Liver (tissue), 9 donors: Measurements from ENCODE around the gene PRR23E. TPM values are rescaled to one million over a fixed set of nuclear protein-coding genes. Genes with fewer than 3 reads are reported as not detected.

Source experiments
- DNase-seq: peaks from one replicate; pipeline ENCODE4 v3.0.0-alpha.2; 2017; ENCODE audit warnings: low spot score
- H3K27ac ChIP-seq, 2 donors: one replicate each; pipeline ENCODE4 v1.7.0; 2013; ENCODE audit warnings: inconsistent platforms in 2 of 2, low read length in 2 of 2, control low read depth in 1 of 2, low read depth in 1 of 2, mild to moderate bottlenecking in 1 of 2
- H3K27me3 ChIP-seq, 4 donors: one replicate each; pipeline versions ENCODE4 v1.6.1 to v1.7.0; 2013; ENCODE audit warnings: low read length in 3 of 4, inconsistent platforms in 1 of 4, mild to moderate bottlenecking in 1 of 4, moderate library complexity in 1 of 4; ENCODE audit not compliant: control insufficient read depth in 4 of 4, insufficient read depth in 4 of 4
- H3K36me3 ChIP-seq, 4 donors: one replicate each; pipeline versions ENCODE4 v1.6.1 to v1.7.0; 2013; ENCODE audit warnings: low read length in 3 of 4, mild to moderate bottlenecking in 3 of 4, low read depth in 1 of 4, moderate library complexity in 1 of 4; ENCODE audit not compliant: control insufficient read depth in 4 of 4, insufficient read depth in 3 of 4
- H3K4me1 ChIP-seq, 4 donors: one replicate each; pipeline versions ENCODE4 v1.6.1 to v1.7.0; 2013; ENCODE audit warnings: low read length in 3 of 4, mild to moderate bottlenecking in 3 of 4, moderate library complexity in 1 of 4; ENCODE audit not compliant: control insufficient read depth in 4 of 4, insufficient read depth in 4 of 4
- H3K4me3 ChIP-seq, 3 donors: one replicate each; pipeline versions ENCODE4 v1.6.1 to v1.7.0; 2013; ENCODE audit warnings: low read length in 3 of 3, control low read depth in 1 of 3, low read depth in 1 of 3, mild to moderate bottlenecking in 1 of 3
- H3K9ac ChIP-seq, 2 donors: one replicate each; pipeline ENCODE4 v1.7.0; 2013; ENCODE audit warnings: low read length in 2 of 2, mild to moderate bottlenecking in 2 of 2, moderate library complexity in 2 of 2, control low read depth in 1 of 2, low read depth in 1 of 2
- H3K9me3 ChIP-seq, 4 donors: one replicate each; pipeline versions ENCODE4 v1.6.1 to v1.7.0; 2013; ENCODE audit warnings: low read length in 3 of 4; ENCODE audit not compliant: control insufficient read depth in 4 of 4
- EGR1 ChIP-seq, 2 donors: IDR thresholded peaks; 2 replicates each; pipeline ENCODE4 v1.6.1; 2016 to 2018; ENCODE audit warnings: antibody characterized with exemption in 2 of 2, low read depth in 2 of 2
- FOXA1 ChIP-seq: IDR thresholded peaks from 2 replicates; pipeline ENCODE4 v1.6.1; 2016; ENCODE audit warnings: antibody characterized with exemption
- FOXA2 ChIP-seq: IDR thresholded peaks from 2 replicates; pipeline ENCODE4 v1.6.1; 2016; ENCODE audit warnings: antibody characterized with exemption
- GABPA ChIP-seq, 2 donors: IDR thresholded peaks in 1 of 2; conservative IDR thresholded peaks in 1 of 2; 2 replicates each; pipeline ENCODE4 v1.6.1; 2016; ENCODE audit warnings: antibody characterized with exemption in 2 of 2, mild to moderate bottlenecking in 1 of 2, moderate library complexity in 1 of 2
- HNF4A ChIP-seq, 2 donors: conservative IDR thresholded peaks; 2 replicates each; pipeline ENCODE4 v1.6.1; 2016; ENCODE audit warnings: antibody characterized with exemption in 2 of 2, mild to moderate bottlenecking in 2 of 2
- HNF4G ChIP-seq: IDR thresholded peaks from 2 replicates; pipeline ENCODE4 v1.6.1; 2016; ENCODE audit warnings: antibody characterized with exemption
- JUND ChIP-seq, 2 donors: IDR thresholded peaks; 2 replicates each; pipeline ENCODE4 v1.6.1; 2016; ENCODE audit warnings: antibody characterized with exemption in 2 of 2
- NR2F2 ChIP-seq: IDR thresholded peaks from 2 replicates; pipeline ENCODE4 v1.6.1; 2016; ENCODE audit warnings: antibody characterized with exemption
- RAD21 ChIP-seq, 2 donors: IDR thresholded peaks; 2 replicates each; pipeline ENCODE4 v1.6.1; 2016; ENCODE audit warnings: antibody characterized with exemption in 2 of 2, mild to moderate bottlenecking in 2 of 2
- RXRA ChIP-seq, 2 donors: IDR thresholded peaks; 2 replicates each; pipeline ENCODE4 v1.6.1; 2017 to 2018; ENCODE audit warnings: antibody characterized with exemption in 2 of 2, mild to moderate bottlenecking in 1 of 2
- TAF1 ChIP-seq: conservative IDR thresholded peaks from 2 replicates; pipeline ENCODE4 v1.6.1; 2016; ENCODE audit warnings: antibody characterized with exemption, mild to moderate bottlenecking
- YY1 ChIP-seq: IDR thresholded peaks from 2 replicates; pipeline ENCODE4 v1.6.1; 2016; ENCODE audit warnings: antibody characterized with exemption, mild to moderate bottlenecking
- WGBS: extraction: QIAGEN DNeasy Blood & Tissue Kit; methylation state at CpG from one replicate; pipeline ENCODE4 v1.1.7; 2013; 5-methylcytosine and 5-hydroxymethylcytosine counted together
- polyA plus RNA-seq, 2 donors: library from polyadenylated mRNA; stranded (reverse) in 1 of 2; unstranded in 1 of 2; fragments of 200-250 nt in 1 of 2; fragments of >200 nt in 1 of 2; fragmentation: Nextera tagmentation in 1 of 2; extraction: Ambion mirVana in 1 of 2; gene quantifications; one replicate each; pipeline versions ENCODE4 v1.2.1 to v1.2.3, GENCODE V29; 2013 to 2015
- total RNA-seq, 2 donors: library from RNA; depleted of rRNA; stranded (reverse); fragments of >200 nt; gene quantifications; one replicate each; pipeline ENCODE4 v1.2.3, GENCODE V29; 2014
- TF ChIP-seq, protein P1 (sequence below): IDR thresholded peaks from 2 replicates; pipeline ENCODE4 v1.6.1; 2016; ENCODE audit warnings: antibody characterized with exemption
- TF ChIP-seq, protein P2 (sequence below): IDR thresholded peaks from 2 replicates; pipeline ENCODE4 v1.6.1; 2016; ENCODE audit warnings: antibody characterized with exemption
- TF ChIP-seq, protein P3 (sequence below): IDR thresholded peaks from 2 replicates; pipeline ENCODE4 v1.6.1; 2016; ENCODE audit warnings: antibody characterized with exemption, mild to moderate bottlenecking
- TF ChIP-seq, protein P4 (sequence below): IDR thresholded peaks from 2 replicates; pipeline ENCODE4 v1.6.1; 2016; ENCODE audit warnings: antibody characterized with exemption
- TF ChIP-seq, protein P5 (sequence below): fragments of 150-350 bp; IDR thresholded peaks from 2 replicates; pipeline ENCODE4 v1.5.1; 2017; ENCODE audit warnings: improper control_type of control experiment, low read depth, low read length; ENCODE audit not compliant: missing input control
- donor health status: healthy.
- donor health status: healthy.
- donor health status: healthy.
- donor health status: healthy.
- donor health status: healthy.

Gene PRR23E
- total and polyA plus RNA-seq, 4 donors = not detected

DNA sequence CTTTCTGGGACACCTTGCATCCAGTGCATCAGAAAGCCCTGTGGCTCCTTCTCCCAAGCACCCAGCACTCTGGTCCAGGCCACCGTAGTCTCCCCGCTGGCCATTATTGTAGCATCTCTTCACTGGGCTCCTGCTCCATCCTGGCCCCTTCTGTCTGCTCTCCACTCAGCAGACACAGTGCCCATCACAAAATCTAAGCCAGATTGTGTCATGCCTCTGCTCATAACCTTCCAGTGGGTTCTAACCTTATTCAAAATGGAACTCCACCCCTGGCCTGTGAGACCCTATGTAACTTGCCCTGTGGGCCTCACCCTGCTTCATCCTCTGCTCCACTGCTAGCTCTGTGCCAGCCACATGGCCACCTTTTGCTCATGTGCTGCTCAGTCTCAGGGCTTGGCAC is 31.7 kb upstream of the PRR23E start:
- no peak for TF ChIP-seq HNF4A (conservative IDR thresholded peaks at IDR 0.05)
- TF ChIP-seq YY1 = no peak
- TF ChIP-seq EGR1 (IDR thresholded peaks at IDR 0.05; ENCODE audit: low read depth in 2 of 2) = no peak
- no peak for TF ChIP-seq RXRA (IDR thresholded peaks at IDR 0.05)
- no peak overlapping the region for H3K4me3 ChIP-seq
- no peaks in the 10 kb centered on the region for H3K9me3 ChIP-seq
- WGBS = 95% methylated on average over 2 of the region's 2 CpGs
- DNase-seq = no peak
- no peaks in the 10 kb centered on the region for H3K36me3 ChIP-seq
- peaks cover 0 to 17% (median 0%) of the 10 kb centered on the region in 4 donors for H3K27me3 ChIP-seq
- H3K9ac ChIP-seq = no peak overlapping the region
- H3K27ac ChIP-seq = no peak overlapping the region
- H3K4me1 ChIP-seq = no peaks in the 10 kb centered on the region

DNA sequence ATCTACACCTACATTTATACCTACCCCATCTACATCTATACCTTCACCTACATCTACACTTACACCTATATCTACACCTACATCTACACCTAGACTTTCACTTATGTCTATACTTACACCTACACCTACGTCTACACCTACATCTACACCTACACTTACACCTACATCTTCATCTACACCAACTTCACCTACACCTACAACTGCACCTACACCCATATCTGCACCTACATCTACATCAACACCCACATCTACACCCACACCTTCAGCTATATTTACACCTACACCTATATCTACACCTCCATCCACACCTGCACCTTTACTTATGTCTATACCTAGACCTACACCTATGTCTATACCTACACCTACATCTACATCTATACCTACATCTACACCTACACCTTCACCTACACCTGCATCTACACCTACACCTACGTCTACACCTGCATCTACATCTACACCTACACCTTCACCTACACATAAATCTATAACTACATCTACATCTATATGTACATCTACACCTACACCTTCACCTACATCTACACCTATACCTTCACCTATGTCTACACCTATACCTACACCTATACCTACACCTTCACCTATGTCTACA is 30.9 kb upstream of the PRR23E start:
- Histone ChIP-seq H3K9ac (no peak overlapping the region), H3K4me3 (no peak overlapping the region), H3K36me3 (no peaks in the 10 kb centered on the region), H3K27me3 (peaks cover 0 to 17% (median 0%) of the 10 kb centered on the region in 4 donors), H3K9me3 (no peaks in the 10 kb centered on the region), H3K4me1 (no peaks in the 10 kb centered on the region), H3K27ac (no peak overlapping the region)
- TF ChIP-seq, protein P1, sequence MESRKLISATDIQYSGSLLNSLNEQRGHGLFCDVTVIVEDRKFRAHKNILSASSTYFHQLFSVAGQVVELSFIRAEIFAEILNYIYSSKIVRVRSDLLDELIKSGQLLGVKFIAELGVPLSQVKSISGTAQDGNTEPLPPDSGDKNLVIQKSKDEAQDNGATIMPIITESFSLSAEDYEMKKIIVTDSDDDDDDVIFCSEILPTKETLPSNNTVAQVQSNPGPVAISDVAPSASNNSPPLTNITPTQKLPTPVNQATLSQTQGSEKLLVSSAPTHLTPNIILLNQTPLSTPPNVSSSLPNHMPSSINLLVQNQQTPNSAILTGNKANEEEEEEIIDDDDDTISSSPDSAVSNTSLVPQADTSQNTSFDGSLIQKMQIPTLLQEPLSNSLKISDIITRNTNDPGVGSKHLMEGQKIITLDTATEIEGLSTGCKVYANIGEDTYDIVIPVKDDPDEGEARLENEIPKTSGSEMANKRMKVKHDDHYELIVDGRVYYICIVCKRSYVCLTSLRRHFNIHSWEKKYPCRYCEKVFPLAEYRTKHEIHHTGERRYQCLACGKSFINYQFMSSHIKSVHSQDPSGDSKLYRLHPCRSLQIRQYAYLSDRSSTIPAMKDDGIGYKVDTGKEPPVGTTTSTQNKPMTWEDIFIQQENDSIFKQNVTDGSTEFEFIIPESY = no peak
- no peak for TF ChIP-seq JUND (IDR thresholded peaks at IDR 0.05)
- no peak for TF ChIP-seq RAD21 (IDR thresholded peaks at IDR 0.05)
- no peak for TF ChIP-seq HNF4A (conservative IDR thresholded peaks at IDR 0.05)
- TF ChIP-seq YY1 = no peak
- no peak for TF ChIP-seq NR2F2
- no peak for TF ChIP-seq GABPA (IDR thresholded peaks at IDR 0.05 in 1 of 2, conservative IDR thresholded peaks at IDR 0.05 in 1 of 2)
- TF ChIP-seq, protein P2, sequence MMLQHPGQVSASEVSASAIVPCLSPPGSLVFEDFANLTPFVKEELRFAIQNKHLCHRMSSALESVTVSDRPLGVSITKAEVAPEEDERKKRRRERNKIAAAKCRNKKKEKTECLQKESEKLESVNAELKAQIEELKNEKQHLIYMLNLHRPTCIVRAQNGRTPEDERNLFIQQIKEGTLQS = no peak
- TF ChIP-seq HNF4G = no peak
- TF ChIP-seq, protein P3, sequence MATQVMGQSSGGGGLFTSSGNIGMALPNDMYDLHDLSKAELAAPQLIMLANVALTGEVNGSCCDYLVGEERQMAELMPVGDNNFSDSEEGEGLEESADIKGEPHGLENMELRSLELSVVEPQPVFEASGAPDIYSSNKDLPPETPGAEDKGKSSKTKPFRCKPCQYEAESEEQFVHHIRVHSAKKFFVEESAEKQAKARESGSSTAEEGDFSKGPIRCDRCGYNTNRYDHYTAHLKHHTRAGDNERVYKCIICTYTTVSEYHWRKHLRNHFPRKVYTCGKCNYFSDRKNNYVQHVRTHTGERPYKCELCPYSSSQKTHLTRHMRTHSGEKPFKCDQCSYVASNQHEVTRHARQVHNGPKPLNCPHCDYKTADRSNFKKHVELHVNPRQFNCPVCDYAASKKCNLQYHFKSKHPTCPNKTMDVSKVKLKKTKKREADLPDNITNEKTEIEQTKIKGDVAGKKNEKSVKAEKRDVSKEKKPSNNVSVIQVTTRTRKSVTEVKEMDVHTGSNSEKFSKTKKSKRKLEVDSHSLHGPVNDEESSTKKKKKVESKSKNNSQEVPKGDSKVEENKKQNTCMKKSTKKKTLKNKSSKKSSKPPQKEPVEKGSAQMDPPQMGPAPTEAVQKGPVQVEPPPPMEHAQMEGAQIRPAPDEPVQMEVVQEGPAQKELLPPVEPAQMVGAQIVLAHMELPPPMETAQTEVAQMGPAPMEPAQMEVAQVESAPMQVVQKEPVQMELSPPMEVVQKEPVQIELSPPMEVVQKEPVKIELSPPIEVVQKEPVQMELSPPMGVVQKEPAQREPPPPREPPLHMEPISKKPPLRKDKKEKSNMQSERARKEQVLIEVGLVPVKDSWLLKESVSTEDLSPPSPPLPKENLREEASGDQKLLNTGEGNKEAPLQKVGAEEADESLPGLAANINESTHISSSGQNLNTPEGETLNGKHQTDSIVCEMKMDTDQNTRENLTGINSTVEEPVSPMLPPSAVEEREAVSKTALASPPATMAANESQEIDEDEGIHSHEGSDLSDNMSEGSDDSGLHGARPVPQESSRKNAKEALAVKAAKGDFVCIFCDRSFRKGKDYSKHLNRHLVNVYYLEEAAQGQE = no peak
- TF ChIP-seq FOXA2 = no peak
- TF ChIP-seq TAF1 = no peak
- TF ChIP-seq, protein P4, sequence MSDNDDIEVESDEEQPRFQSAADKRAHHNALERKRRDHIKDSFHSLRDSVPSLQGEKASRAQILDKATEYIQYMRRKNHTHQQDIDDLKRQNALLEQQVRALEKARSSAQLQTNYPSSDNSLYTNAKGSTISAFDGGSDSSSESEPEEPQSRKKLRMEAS = no peak
- no peak for TF ChIP-seq FOXA1
- no peak for TF ChIP-seq RXRA (IDR thresholded peaks at IDR 0.05)
- TF ChIP-seq, protein P5, sequence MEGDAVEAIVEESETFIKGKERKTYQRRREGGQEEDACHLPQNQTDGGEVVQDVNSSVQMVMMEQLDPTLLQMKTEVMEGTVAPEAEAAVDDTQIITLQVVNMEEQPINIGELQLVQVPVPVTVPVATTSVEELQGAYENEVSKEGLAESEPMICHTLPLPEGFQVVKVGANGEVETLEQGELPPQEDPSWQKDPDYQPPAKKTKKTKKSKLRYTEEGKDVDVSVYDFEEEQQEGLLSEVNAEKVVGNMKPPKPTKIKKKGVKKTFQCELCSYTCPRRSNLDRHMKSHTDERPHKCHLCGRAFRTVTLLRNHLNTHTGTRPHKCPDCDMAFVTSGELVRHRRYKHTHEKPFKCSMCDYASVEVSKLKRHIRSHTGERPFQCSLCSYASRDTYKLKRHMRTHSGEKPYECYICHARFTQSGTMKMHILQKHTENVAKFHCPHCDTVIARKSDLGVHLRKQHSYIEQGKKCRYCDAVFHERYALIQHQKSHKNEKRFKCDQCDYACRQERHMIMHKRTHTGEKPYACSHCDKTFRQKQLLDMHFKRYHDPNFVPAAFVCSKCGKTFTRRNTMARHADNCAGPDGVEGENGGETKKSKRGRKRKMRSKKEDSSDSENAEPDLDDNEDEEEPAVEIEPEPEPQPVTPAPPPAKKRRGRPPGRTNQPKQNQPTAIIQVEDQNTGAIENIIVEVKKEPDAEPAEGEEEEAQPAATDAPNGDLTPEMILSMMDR = no peak
- no peak for DNase-seq
- 76% methylated on average over 2 of the region's 2 CpGs for WGBS
